Measurements from ENCODE around the gene SYS1.
A peak's percentile ranks its signal among the peaks of the same experiment; 100 is the strongest.

SYS1 gene

GRCh38 chr20:45390931-45391330 is 28.0 kb downstream of the SYS1 start:
- TF ChIP-seq CTCF (IDR thresholded peaks at IDR 0.05): no peak
- Histone ChIP-seq H3K4me1 (no peaks in the 10 kb centered on the region), H3K9ac (no peak overlapping the region), H3K4me3 (ENCODE audit: low read depth, low read length) (no peak overlapping the region), H3K27me3 (ENCODE audit: control insufficient read depth, insufficient read depth, low read length) (no peaks in the 10 kb centered on the region), H3K4me2 (ENCODE audit: low read length) (no peak overlapping the region), H3K36me3 (ENCODE audit: control insufficient read depth, insufficient read depth, low read length) (no peaks in the 10 kb centered on the region), H3K27ac (no peak overlapping the region), H3K9me3 (ENCODE audit: control insufficient read depth, low read length) (no peaks in the 10 kb centered on the region), H3K79me2 (peaks cover 3% of the 10 kb centered on the region), H2AFZ (no peak overlapping the region)

DNA sequence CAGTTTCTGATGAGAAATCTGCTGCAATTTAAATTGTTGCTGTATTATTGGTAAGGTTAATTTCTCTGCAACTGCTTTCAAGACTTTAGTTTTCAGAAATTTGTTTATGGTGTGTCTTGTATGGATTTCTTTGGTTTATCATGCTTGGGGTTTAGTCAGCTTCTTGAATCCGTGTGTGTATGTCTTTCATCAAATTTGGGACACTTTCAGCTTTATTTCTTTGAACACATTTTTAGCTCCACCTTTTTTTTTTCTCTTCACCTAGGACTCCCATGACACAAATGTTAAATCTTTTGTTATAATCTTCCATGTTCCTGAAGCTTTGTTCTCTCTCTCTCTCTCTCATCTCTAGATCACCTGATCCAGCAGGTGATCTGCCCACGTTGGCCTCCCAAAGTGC is 28.6 kb downstream of the SYS1 start:
- Histone ChIP-seq H3K4me2 (ENCODE audit: low read length) (no peak overlapping the region), H3K4me3 (ENCODE audit: low read depth, low read length) (no peak overlapping the region), H2AFZ (no peak overlapping the region), H3K9me3 (ENCODE audit: control insufficient read depth, low read length) (no peaks in the 10 kb centered on the region), H3K9ac (no peak overlapping the region), H3K27me3 (ENCODE audit: control insufficient read depth, insufficient read depth, low read length) (no peaks in the 10 kb centered on the region), H3K36me3 (ENCODE audit: control insufficient read depth, insufficient read depth, low read length) (no peaks in the 10 kb centered on the region), H3K27ac (no peak overlapping the region), H3K79me2 (peaks cover 3% of the 10 kb centered on the region), H3K4me1 (no peaks in the 10 kb centered on the region)
- TF ChIP-seq CTCF (IDR thresholded peaks at IDR 0.05): no peak

DNA sequence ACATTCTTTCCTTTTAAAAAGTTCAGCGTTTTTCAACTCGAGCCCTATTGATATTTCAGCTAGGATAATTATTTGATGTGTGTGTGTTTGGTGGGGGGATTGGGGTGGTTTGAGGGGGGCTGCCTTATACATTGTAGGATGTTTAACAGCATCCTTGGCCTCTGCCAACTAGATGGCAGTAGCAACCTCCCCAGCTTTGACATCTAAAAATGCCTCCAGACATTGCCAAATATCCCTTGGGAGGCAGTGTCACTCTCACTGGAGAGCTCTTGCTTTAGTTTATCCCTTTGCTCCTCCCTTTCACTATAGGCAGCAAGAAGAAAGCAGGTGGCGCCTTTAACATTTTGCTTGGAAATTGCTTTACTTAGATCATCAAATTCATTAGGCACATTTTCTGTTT is 29.8 kb downstream of the SYS1 start:
- Histone ChIP-seq H3K79me2 (peaks cover 3% of the 10 kb centered on the region), H3K27ac (no peak overlapping the region), H3K9ac (no peak overlapping the region), H3K27me3 (ENCODE audit: control insufficient read depth, insufficient read depth, low read length) (no peaks in the 10 kb centered on the region), H3K36me3 (ENCODE audit: control insufficient read depth, insufficient read depth, low read length) (no peaks in the 10 kb centered on the region), H3K4me1 (no peaks in the 10 kb centered on the region), H2AFZ (no peak overlapping the region), H3K4me2 (ENCODE audit: low read length) (no peak overlapping the region), H3K4me3 (ENCODE audit: low read depth, low read length) (no peak overlapping the region), H3K9me3 (ENCODE audit: control insufficient read depth, low read length) (no peaks in the 10 kb centered on the region)
- peak; percentile 9 for TF ChIP-seq CTCF (IDR thresholded peaks at IDR 0.05)

GRCh38 chr20:45394221-45395113 is 31.5 kb downstream of the SYS1 start:
- Histone ChIP-seq H3K27ac (no peak overlapping the region), H3K36me3 (ENCODE audit: control insufficient read depth, insufficient read depth, low read length) (no peaks in the 10 kb centered on the region), H3K9me3 (ENCODE audit: control insufficient read depth, low read length) (no peaks in the 10 kb centered on the region), H3K27me3 (ENCODE audit: control insufficient read depth, insufficient read depth, low read length) (no peaks in the 10 kb centered on the region), H3K4me1 (no peaks in the 10 kb centered on the region), H2AFZ (no peak overlapping the region), H3K4me2 (ENCODE audit: low read length) (no peak overlapping the region), H3K79me2 (no peaks in the 10 kb centered on the region), H3K9ac (no peak overlapping the region), H3K4me3 (ENCODE audit: low read depth, low read length) (no peak overlapping the region)
- TF ChIP-seq CTCF (IDR thresholded peaks at IDR 0.05): no peak

- H3K27ac ChIP-seq: no peak overlapping the region
- H3K9ac ChIP-seq: no peak overlapping the region
- no peaks in the 10 kb centered on the region for H3K79me2 ChIP-seq
- no peak overlapping the region for H2AFZ ChIP-seq
- no peaks in the 10 kb centered on the region for H3K9me3 ChIP-seq (ENCODE audit: control insufficient read depth, low read length)
- no peaks in the 10 kb centered on the region for H3K27me3 ChIP-seq (ENCODE audit: control insufficient read depth, insufficient read depth, low read length)
- H3K36me3 ChIP-seq (ENCODE audit: control insufficient read depth, insufficient read depth, low read length): no peaks in the 10 kb centered on the region
- no peak overlapping the region for H3K4me2 ChIP-seq (ENCODE audit: low read length)
- no peaks in the 10 kb centered on the region for H3K4me1 ChIP-seq
- TF ChIP-seq CTCF (IDR thresholded peaks at IDR 0.05): no peak
- no peak overlapping the region for H3K4me3 ChIP-seq (ENCODE audit: low read depth, low read length)
Measured at GRCh38 chr20:45395114-45395415, 32.1 kb downstream of the SYS1 start.
